NCI-H2196 (cell line): ENCODE results near the gene STKLD1.
"Not testable (repeated sequence)": the region's sequence is repeated elsewhere in the genome, so short reads cannot be mapped to it uniquely, and the experiment has no call there.

ENCODE experiments used
- DNase-seq: peaks from one replicate; lab custom pipeline; 2025; ENCODE audit not compliant: unreplicated experiment; lab: John Stamatoyannopoulos, UW

The STKLD1 gene

DNA sequence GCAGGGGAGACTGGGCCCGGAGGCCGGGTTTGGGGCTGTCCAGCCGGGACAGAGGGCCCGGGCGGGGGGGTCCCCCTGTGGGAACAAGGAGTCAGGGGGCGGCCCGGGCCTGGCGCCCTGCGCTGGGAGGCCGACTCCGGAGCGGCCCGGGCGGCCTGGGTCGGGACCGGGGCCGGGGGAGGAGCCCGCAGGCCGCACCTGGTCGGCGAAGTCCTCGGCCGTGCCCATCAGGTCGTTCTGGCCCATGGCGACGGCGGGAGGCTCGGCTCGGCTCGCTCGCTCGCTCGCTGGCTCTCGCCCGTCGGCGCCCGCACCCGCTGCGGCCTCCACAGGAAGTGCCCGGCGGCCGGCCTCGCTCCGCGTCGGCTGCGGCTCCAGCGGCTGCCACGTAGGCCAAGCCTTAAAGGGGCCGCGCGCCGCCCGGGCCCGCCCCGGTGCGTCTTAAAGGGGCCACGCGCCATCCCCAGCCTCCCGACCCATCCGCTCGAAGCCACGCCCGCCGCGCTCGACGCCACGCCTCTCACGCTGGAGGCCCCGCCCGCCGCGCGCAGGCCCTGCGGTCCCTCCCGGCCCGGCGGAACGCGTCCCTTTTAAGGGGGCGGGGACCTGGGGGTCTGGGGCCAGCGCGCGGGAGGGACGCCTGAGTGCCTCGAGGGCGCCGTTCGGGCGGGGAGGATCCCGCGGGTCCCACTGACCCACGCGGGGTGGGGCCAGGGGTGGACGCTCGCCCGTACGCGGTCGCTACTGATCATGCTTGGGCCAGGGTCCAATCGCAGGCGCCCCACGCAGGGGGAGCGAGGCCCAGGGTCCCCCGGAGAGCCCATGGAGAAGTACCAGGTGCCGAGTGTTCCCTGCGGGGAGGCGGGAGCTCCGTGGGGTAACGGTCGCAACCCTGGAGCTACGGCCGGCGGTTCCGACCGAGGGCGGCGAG is at the start of gene STKLD1, which contains the start of gene SURF4:
TSS of gene STKLD1 (plus strand) at position 643 of the 931 bp plus-strand sequence. CDS start at position 751, 108 bp downstream.
TSS of gene SURF4 (minus strand) at position 337 of the 931 bp plus-strand sequence. CDS start at position 246, 91 bp downstream.
- peak; percentile 96 for DNase-seq

- not testable (repeated sequence) for DNase-seq
Observed at GRCh38 chr9:133327021-133327420, 49.1 kb upstream of the STKLD1 start.

DNA sequence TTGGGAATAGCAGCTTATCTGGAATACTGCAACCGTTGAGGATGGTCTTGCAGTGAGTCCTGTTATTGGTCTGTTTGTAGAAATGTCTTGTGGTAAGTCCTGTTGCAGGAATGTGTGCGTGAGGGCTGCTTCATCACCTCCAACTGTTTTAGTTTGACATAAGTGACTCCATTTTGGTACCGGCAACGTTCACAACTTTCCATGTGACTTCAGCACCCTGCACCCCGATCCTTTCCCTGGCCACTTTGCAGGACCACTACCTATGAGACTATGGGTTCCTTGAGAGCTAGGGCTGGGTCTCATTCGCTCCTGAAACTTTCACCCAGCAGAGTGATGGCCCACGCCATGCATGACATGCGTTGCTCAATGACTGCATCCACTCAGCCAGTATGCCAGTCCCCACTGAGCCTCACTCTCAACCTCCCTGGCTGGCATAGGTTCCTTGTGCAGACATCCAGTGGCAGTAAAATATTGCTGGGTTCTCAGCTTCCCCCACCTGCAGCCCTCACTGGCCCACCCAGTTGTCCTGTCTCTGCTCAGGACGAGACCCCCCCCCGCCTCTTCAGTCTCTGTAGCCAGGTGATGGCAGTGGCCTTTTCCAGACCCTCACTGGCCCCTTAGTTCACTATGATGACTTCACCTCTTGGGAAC is 48.2 kb upstream of the STKLD1 start:
- no peak for DNase-seq

DNA sequence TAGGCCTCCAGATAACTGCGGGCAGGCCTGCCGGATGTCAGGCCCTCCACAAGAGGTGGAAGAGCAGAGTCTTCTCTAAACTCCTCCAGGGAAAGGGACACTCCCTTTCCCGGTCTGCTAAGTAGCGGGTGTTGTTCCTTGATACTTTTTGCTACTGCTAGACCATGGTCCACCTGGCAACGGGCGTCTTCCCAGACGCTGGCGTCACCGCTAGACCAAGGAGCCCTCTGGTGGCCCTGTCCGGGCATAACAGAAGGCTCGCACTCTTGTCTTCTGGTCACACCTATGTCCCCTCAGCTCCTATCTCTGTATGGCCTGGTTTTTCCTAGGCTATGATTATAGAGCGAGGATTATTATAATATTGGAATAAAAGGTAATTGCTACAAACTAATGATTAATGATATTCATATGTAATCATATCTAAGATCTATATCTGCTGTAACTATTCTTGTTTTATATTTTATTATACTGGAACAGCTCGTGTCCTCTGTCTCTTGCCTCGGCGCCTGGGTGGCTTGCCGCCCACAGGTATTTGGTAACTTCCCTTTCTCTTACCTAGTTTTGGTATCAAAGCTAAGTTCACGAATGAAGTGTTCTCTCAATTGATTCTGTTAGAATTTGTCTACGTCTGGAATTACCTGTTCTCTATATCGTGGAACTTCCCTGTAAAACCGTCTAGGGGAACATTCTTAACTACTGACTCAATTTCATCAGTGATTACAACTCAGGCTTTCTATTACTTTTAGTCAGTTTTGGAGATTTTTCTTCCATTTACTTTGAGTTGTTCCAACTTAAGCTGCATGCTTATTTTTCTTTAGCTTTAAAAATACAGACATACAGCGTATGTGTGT is 46.6 kb upstream of the STKLD1 start:
- DNase-seq, result not testable (repeated sequence)

GRCh38 chr9:133331221-133331620 is 44.9 kb upstream of the STKLD1 start:
- DNase-seq, result no peak

- DNase-seq, result no peak
Observed at GRCh38 chr9:133331641-133332380, 44.4 kb upstream of the STKLD1 start.

DNA sequence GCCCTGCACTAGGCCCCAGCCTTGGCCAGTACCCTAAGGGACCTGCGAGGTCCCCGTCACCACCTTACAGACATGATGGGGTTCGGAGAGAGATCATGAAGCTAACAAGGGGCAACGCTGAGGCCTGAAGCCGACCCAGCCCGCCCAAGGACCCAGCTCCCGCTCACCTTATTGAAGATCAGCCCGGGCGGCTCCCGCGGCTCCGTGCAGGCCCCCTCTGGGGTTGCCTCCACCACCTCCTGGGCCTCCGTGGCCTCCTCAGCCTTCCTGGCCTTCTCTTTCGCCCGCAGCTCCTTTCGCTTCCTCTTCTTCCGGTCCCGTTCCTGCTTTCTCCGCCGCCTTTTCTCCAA is 43.8 kb upstream of the STKLD1 start:
- no peak for DNase-seq

GRCh38 chr9:133333011-133333410 is 43.2 kb upstream of the STKLD1 start:
- no peak for DNase-seq

DNA sequence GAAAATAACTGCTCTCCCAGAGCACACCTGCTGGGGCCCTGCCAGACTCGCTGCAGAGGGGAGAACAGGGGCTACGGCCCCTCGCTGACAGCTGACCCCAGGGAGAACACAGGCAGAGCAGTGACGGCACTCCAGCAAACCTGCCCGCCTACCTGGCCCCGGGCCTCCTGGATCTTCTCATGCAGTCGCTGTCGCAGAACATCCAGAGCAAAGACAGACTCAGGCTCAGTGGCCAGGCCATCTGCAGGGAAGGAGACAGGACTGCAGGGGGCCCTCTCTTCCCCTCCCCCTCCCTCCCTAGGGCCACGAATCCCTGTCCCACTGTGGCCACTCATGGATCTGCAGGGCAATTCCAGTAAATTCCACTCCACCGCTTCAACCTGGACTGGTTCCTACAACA is 42.6 kb upstream of the STKLD1 start:
- no peak for DNase-seq

DNA sequence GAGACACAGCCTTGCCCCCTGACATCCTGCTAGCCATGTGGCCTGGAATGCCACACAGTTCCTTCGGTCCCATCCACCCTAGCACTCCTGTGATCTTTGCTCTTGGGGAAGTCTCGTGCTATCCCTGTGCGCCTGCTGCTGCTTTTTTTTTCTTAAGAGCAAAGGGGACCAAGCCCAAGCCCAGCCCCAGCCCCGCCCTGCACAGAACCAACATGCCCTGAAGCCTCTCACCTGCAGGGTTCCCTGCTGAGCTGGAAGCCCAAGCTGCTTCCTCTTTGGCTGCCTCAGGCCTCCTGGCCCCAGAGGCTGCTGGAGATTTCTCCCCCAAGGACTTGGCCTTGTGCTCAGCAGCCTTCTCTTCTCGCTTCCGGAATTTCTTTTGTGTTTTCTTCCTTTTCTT is 42.0 kb upstream of the STKLD1 start:
- DNase-seq, result peak; percentile 14

GRCh38 chr9:133334888-133335287 is 41.3 kb upstream of the STKLD1 start:
- not testable (repeated sequence) for DNase-seq

DNA sequence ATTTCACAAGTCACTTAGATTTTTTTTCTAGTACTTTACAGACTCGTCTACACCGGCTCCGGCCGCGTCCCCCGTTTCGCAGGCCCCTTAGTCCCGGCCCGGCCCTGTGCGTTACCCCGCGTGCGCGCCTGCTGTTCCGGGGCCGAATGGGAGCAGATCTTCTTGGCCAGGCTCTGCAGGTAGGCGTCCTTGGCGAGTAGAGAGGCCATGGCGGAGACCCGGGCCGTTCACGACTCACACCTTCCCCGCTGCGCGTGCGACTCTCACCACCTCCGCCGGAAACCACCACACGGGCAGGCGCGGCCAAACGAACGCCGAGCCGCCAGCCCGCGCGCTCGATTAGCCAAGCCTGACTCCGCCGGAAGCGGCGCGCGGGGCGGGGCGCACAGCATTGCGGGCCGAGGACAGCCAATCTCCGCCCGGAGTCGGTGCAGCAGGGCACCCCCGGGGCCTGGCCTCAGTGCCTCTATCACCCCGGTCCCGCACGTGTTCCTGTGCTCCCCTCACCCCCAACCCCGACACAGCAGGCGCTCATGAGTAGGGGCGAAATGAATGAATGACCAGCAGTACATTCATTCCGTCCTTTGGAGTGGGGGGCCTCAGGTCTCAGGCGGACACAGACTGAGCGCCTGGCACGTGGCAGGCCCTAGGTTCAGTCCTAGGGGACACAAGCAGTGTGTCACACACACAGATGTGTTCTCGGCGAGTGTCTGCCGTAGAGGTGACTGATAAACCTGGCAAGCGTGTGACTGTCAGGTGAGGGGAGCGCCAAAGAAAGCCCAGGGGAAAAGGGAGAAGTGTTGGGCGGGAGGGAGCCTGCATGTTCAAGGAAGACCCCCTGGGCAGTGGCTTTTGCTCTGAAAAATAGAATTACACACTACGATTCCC is 40.0 kb upstream of the STKLD1 start, which contains the start of gene SURF6:
TSS of gene SURF6 (minus strand) at position 265 of the 888 bp plus-strand sequence. CDS start at position 209, 56 bp downstream.
- DNase-seq, result peak; percentile 95

DNA sequence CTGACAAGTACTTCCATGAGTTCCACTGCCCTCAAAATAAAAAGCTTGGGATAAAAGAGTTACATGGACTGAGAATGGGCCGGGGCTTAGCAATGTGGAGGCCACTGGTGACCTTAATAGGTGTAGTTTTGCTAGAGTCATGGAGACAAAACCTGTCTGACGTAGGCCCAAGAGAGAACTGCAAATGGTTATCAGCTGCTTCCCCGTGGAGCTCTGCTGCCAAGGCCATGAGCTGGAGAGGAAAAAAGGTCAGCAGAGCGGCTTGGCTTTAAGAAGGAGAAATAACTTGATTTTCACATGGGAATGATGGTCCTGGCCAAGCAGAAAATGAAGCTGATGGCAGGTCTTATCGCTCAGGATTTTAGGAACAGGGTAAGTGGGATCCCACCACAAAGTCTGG is 36.5 kb upstream of the STKLD1 start:
- no peak for DNase-seq

DNA sequence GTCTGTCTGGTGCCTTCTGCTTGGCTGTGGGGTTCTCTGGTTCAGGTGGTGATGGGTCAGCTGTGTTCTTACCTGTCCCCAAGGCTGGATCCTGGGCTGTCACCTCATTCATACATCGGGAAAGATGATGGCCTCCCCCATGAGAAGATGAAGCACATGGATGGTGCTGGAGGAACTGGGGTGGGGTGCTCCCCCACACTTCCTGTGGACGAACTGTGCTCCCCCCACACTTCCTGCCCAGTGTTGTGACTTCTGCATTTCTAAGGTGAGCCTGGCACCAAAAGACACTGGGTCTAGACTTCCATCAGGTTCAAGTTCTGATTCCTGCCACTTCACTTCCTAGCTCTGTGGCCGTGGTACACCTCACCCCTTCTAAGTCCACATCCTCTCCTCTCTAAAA is 35.9 kb upstream of the STKLD1 start:
- DNase-seq, result no peak

GRCh38 chr9:133340916-133341315 is 35.2 kb upstream of the STKLD1 start:
- DNase-seq, result no peak

DNA sequence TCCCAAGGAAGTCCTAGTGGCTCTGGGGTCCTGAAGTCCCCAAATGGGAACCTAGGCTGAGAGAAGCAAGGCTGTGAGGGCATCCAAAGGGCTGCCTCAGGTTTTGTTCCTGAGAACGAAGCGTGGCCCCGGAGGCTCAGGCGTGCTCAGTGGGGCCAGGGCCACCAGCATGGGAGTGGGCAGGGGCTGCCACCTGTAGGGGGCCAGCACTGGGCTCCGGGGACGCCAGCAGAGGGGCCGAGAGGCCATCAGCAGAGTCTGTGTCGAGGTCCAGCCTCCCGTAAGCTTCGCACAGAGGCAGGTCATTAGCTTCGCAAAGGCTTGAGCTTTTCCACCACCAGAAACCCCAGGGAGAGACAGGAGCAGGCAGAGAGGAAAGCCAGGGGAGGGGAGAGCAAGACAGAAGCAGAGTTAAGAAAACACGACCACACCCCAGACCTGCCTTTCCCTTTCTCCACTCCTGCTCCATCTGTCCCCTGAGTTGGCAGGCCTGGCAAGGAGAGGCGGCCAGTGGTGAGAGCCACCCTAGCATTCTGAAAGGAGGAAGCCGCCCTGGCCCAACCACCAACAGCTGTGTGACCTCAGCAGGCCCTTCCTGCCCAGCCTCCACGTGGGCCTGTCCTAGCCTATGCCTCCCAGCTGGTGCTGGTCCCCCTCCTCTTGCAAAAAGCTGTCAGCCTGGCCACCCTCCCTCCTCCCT is 34.6 kb upstream of the STKLD1 start:
- DNase-seq, result no peak

- no peak for DNase-seq
Observed at GRCh38 chr9:133342069-133342406, 34.1 kb upstream of the STKLD1 start.

DNA sequence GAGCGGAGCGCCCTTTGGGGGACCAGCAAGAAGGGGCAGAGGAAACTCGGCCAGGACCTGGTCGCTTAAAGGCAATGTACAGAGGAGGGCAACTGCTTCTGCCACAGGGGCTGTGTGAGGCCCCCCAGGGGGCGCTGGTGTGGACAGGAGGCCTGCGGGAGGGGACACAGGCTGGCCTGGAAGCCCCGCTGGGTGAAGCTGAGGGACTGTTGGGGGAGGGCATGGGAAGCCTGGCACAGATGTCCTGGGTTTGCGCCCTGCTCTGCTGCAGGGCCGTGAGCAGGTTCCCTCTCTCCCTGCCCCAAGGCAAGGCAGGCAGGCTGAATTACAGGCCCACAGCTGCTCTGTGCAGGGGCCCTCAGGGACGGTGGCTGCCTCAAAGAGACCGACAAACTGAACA is 33.6 kb upstream of the STKLD1 start:
- DNase-seq, result no peak

DNA sequence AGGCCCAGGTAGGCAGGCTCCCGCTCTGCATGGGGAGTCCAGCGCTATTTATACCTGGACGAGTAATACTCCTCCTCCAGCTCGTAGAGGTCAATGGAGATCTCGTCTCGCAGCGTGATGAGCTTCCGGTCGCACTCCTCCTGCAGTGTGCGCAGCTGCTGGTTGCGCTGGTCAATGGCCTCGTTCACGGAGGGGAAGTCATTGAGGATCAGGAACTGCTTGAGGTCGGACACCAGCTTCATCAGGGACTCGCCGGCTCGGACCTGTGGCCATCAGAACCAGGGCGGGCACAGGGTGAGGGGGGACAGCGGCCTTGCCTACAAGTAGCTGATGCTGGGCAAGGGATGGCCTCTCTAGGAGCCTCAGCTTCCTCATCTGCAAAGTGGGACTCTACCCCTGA is 32.1 kb upstream of the STKLD1 start:
- DNase-seq, result no peak
